HUES6 (cell line): Measurements from ENCODE around the gene ITPR1.

Experiments
- H3K27ac ChIP-seq: 2 replicates; pipeline ENCODE4 v1.7.0; 2013; ENCODE audit warnings: low read depth, mild to moderate bottlenecking, low read length, inconsistent platforms
- H3K27me3 ChIP-seq: 2 replicates; pipeline ENCODE4 v1.6.1; 2013; ENCODE audit warnings: low read length; ENCODE audit not compliant: control insufficient read depth, insufficient read depth
- H3K36me3 ChIP-seq: 2 replicates; pipeline ENCODE4 v1.6.1; 2013; ENCODE audit warnings: low read length; ENCODE audit not compliant: control insufficient read depth, insufficient read depth
- H3K4me1 ChIP-seq: 2 replicates; pipeline ENCODE4 v1.6.1; 2013; ENCODE audit warnings: low read length; ENCODE audit not compliant: control insufficient read depth, insufficient read depth
- H3K4me3 ChIP-seq: 2 replicates; pipeline ENCODE4 v1.5.1; 2013; ENCODE audit warnings: low read depth, low read length
- H3K9ac ChIP-seq: one replicate; pipeline ENCODE4 v1.6.1; 2013; ENCODE audit warnings: mild to moderate bottlenecking, low read length
- H3K9me3 ChIP-seq: 2 replicates; pipeline ENCODE4 v1.6.1; 2013; ENCODE audit warnings: low read depth, low read length; ENCODE audit not compliant: control insufficient read depth, insufficient read depth

ITPR1 gene

GRCh38 chr3:4740397-4741105 lies 247.4 kb downstream of the ITPR1 start:
- peaks cover 3% of the 10 kb centered on the region; the same call in 1 of the 2 replicates for H3K4me1 ChIP-seq
- no peak overlapping the region for H3K4me3 ChIP-seq
- H3K27ac ChIP-seq: no peak overlapping the region
- H3K9ac ChIP-seq: no peak overlapping the region
- H3K36me3 ChIP-seq: no peaks in the 10 kb centered on the region
- H3K9me3 ChIP-seq: no peaks in the 10 kb centered on the region
- no peaks in the 10 kb centered on the region for H3K27me3 ChIP-seq

GRCh38 chr3:4741106-4741403 lies 247.9 kb downstream of the ITPR1 start:
- H3K27ac ChIP-seq: no peak overlapping the region
- peaks cover 3% of the 10 kb centered on the region; the same call in 1 of the 2 replicates for H3K4me1 ChIP-seq
- H3K27me3 ChIP-seq: no peaks in the 10 kb centered on the region
- H3K9ac ChIP-seq: no peak overlapping the region
- H3K9me3 ChIP-seq: no peaks in the 10 kb centered on the region
- no peak overlapping the region for H3K4me3 ChIP-seq
- no peaks in the 10 kb centered on the region for H3K36me3 ChIP-seq

GRCh38 chr3:4741404-4742307 lies 248.5 kb downstream of the ITPR1 start:
- H3K9me3 ChIP-seq: no peaks in the 10 kb centered on the region
- H3K4me3 ChIP-seq: no peak overlapping the region
- peaks cover 3% of the 10 kb centered on the region; the same call in 1 of the 2 replicates for H3K4me1 ChIP-seq
- no peak overlapping the region for H3K27ac ChIP-seq
- H3K9ac ChIP-seq: no peak overlapping the region
- H3K27me3 ChIP-seq: no peaks in the 10 kb centered on the region
- no peaks in the 10 kb centered on the region for H3K36me3 ChIP-seq

- Histone ChIP-seq H3K36me3 (no peaks in the 10 kb centered on the region), H3K27ac (no peak overlapping the region), H3K9ac (no peak overlapping the region), H3K9me3 (no peaks in the 10 kb centered on the region), H3K4me3 (no peak overlapping the region), H3K4me1 (peaks cover 3% of the 10 kb centered on the region; the same call in 1 of the 2 replicates), H3K27me3 (no peaks in the 10 kb centered on the region)
Measured at GRCh38 chr3:4742359-4742758, 249.2 kb downstream of the ITPR1 start.

- H3K36me3 ChIP-seq: no peaks in the 10 kb centered on the region
- H3K27ac ChIP-seq: no peak overlapping the region
- no peak overlapping the region for H3K4me3 ChIP-seq
- H3K27me3 ChIP-seq: no peaks in the 10 kb centered on the region
- H3K9ac ChIP-seq: no peak overlapping the region
- H3K9me3 ChIP-seq: no peaks in the 10 kb centered on the region
- H3K4me1 ChIP-seq: peaks cover 3% of the 10 kb centered on the region; the same call in 1 of the 2 replicates
Measured at GRCh38 chr3:4743371-4743770, 250.2 kb downstream of the ITPR1 start.

- no peak overlapping the region for H3K27ac ChIP-seq
- H3K36me3 ChIP-seq: no peaks in the 10 kb centered on the region
- no peaks in the 10 kb centered on the region for H3K27me3 ChIP-seq
- H3K4me3 ChIP-seq: no peak overlapping the region
- H3K9ac ChIP-seq: no peak overlapping the region
- peaks cover 3% of the 10 kb centered on the region; the same call in 1 of the 2 replicates for H3K4me1 ChIP-seq
- H3K9me3 ChIP-seq: no peaks in the 10 kb centered on the region
Measured at GRCh38 chr3:4744405-4745234, 251.5 kb downstream of the ITPR1 start.

GRCh38 chr3:4745235-4745610 lies 252.1 kb downstream of the ITPR1 start:
- H3K36me3 ChIP-seq: no peaks in the 10 kb centered on the region
- no peak overlapping the region for H3K9ac ChIP-seq
- H3K27me3 ChIP-seq: no peaks in the 10 kb centered on the region
- peaks cover 5% of the 10 kb centered on the region for H3K4me1 ChIP-seq
- H3K4me3 ChIP-seq: no peak overlapping the region
- no peak overlapping the region for H3K27ac ChIP-seq
- H3K9me3 ChIP-seq: no peaks in the 10 kb centered on the region

- no peak overlapping the region for H3K9ac ChIP-seq
- peaks cover 16% of the 10 kb centered on the region for H3K4me1 ChIP-seq
- no peaks in the 10 kb centered on the region for H3K36me3 ChIP-seq
- no peak overlapping the region for H3K27ac ChIP-seq
- H3K4me3 ChIP-seq: no peak overlapping the region
- H3K9me3 ChIP-seq: no peaks in the 10 kb centered on the region
- H3K27me3 ChIP-seq: no peaks in the 10 kb centered on the region
Measured at GRCh38 chr3:4746241-4746958, 253.3 kb downstream of the ITPR1 start.

- H3K9me3 ChIP-seq: no peaks in the 10 kb centered on the region
- H3K4me3 ChIP-seq: no peak overlapping the region
- peaks cover 20% of the 10 kb centered on the region for H3K4me1 ChIP-seq
- no peaks in the 10 kb centered on the region for H3K27me3 ChIP-seq
- no peak overlapping the region for H3K9ac ChIP-seq
- no peak overlapping the region for H3K27ac ChIP-seq
- H3K36me3 ChIP-seq: no peaks in the 10 kb centered on the region
Measured at GRCh38 chr3:4748127-4748526, 255.0 kb downstream of the ITPR1 start.

GRCh38 chr3:4748701-4749378 lies 255.7 kb downstream of the ITPR1 start:
- no peaks in the 10 kb centered on the region for H3K9me3 ChIP-seq
- no peak overlapping the region for H3K9ac ChIP-seq
- H3K27me3 ChIP-seq: no peaks in the 10 kb centered on the region
- peaks cover 17% of the 10 kb centered on the region for H3K4me1 ChIP-seq
- H3K36me3 ChIP-seq: no peaks in the 10 kb centered on the region
- no peak overlapping the region for H3K27ac ChIP-seq
- no peak overlapping the region for H3K4me3 ChIP-seq
